PC-3 (cell line): ENCODE results near the gene PROCA1. TPM values are rescaled to one million over a fixed set of nuclear protein-coding genes. Genes with fewer than 3 reads are reported as not detected.

Experiments used
- ATAC-seq: fragments of 200-7000 bp; cut with Tn5 transposase; 2 replicates; pipeline ENCODE4 v1.9.1; 2020; ENCODE audit warnings: mild to moderate bottlenecking, moderate library complexity
- BruUV-seq: library from RNA; stranded (reverse); fragments of 400-500 nt; replicated peaks from 2 replicates; lab custom pipeline; 2021; lab: Mats Ljungman, UMichigan
- CTCF ChIA-PET: fragments of 300-600 bp; sonication (Branson Sonifier 250); formaldehyde crosslinking; loops from one replicate; lab custom pipeline; 2022; ENCODE audit warnings: antibody characterized with exemption; lab: Charles Lee
- POLR2A ChIA-PET: fragments of 300-600 bp; sonication (Branson Sonifier 250); formaldehyde crosslinking; loops from one replicate; lab custom pipeline; 2022; ENCODE audit warnings: antibody characterized with exemption; ENCODE audit not compliant: unreplicated experiment; lab: Charles Lee
- DNase-seq: peaks from one replicate; pipeline ENCODE4 v3.0.0-alpha.2; 2015
- H2AFZ ChIP-seq: fragments of 300-600 bp; sonication (generic); 2 replicates; pipeline ENCODE4 v1.6.0; 2016; ENCODE audit warnings: antibody characterized with exemption, low read length
- H3F3A ChIP-seq: fragments of 300-600 bp; sonication (generic); one replicate; pipeline ENCODE4 v1.6.0; 2017; ENCODE audit warnings: antibody characterized with exemption, low read length, control low read depth, mild to moderate bottlenecking; ENCODE audit not compliant: unreplicated experiment
- H3K27ac ChIP-seq: fragments of 300-600 bp; sonication (generic); 2 replicates; pipeline ENCODE4 v1.5.1; 2016; ENCODE audit warnings: mild to moderate bottlenecking, low read length
- H3K27me3 ChIP-seq: fragments of 300-600 bp; sonication (generic); 2 replicates; pipeline ENCODE4 v1.6.1; 2016; ENCODE audit warnings: low read length, mixed read lengths
- H3K36me3 ChIP-seq: fragments of 300-600 bp; sonication (generic); 2 replicates; pipeline ENCODE4 v1.6.1; 2016; ENCODE audit warnings: low read depth, mixed run types, low read length, mixed read lengths
- H3K4me1 ChIP-seq: fragments of 300-600 bp; sonication (generic); 2 replicates; pipeline ENCODE4 v1.5.1; 2016; ENCODE audit warnings: low read length; ENCODE audit not compliant: insufficient read depth
- H3K4me2 ChIP-seq: fragments of 300-600 bp; sonication (generic); 2 replicates; pipeline ENCODE4 v1.6.0; 2016; ENCODE audit warnings: low read length
- H3K4me3 ChIP-seq: fragments of 300-600 bp; sonication (generic); 2 replicates; pipeline ENCODE4 v1.5.1; 2016; ENCODE audit warnings: mild to moderate bottlenecking, low read length, mixed read lengths
- H3K79me2 ChIP-seq: fragments of 300-600 bp; sonication (generic); 2 replicates; pipeline ENCODE4 v1.6.1; 2017; ENCODE audit warnings: low read length, mixed read lengths
- H3K9ac ChIP-seq: fragments of 300-600 bp; sonication (generic); 2 replicates; pipeline ENCODE4 v1.6.0; 2016; ENCODE audit warnings: mild to moderate bottlenecking, low read length
- H3K9me2 ChIP-seq: fragments of 300-600 bp; sonication (generic); replicated peaks from 2 replicates; pipeline ENCODE4 v1.6.1; 2016; ENCODE audit warnings: mixed run types, low read length, mixed read lengths
- H3K9me3 ChIP-seq: fragments of 300-600 bp; sonication (generic); 2 replicates; pipeline ENCODE4 v1.6.1; 2016; ENCODE audit warnings: low read length, mixed read lengths
- H4K20me1 ChIP-seq: fragments of 300-600 bp; sonication (generic); 2 replicates; pipeline ENCODE4 v1.6.1; 2016; ENCODE audit warnings: low read length, mixed read lengths
- EZH2 ChIP-seq: fragments of 300-600 bp; sonication (generic); IDR thresholded peaks from one replicate; pipeline ENCODE4 v1.6.1; 2017; ENCODE audit warnings: antibody characterized with exemption, mild to moderate bottlenecking, low read length; ENCODE audit not compliant: unreplicated experiment
- EZH2phosphoT487 ChIP-seq: fragments of 300-600 bp; sonication (generic); IDR thresholded peaks from 2 replicates; pipeline ENCODE4 v1.6.1; 2018; ENCODE audit warnings: mild to moderate bottlenecking, antibody characterized with exemption, low read length, borderline replicate concordance
- intact Hi-C: fragments of 100-400 bp; cut with micrococcal nuclease; formaldehyde crosslinking; loops from 2 replicates; pipeline ENCODE4 v1.9.0; 2023
- total RNA-seq: library from RNA; depleted of rRNA; stranded (reverse); fragments of >200 nt; gene quantifications from 2 replicates; pipeline ENCODE4 v1.2.3, GENCODE V29; 2014
- TF ChIP-seq, protein P1 (sequence below): fragments of 300-600 bp; sonication (generic); conservative IDR thresholded peaks from 2 replicates; pipeline ENCODE4 v1.5.1; 2017; ENCODE audit warnings: antibody characterized with exemption, low read depth, mild to moderate bottlenecking, low read length

PROCA1 gene
- total RNA-seq, 1 experiment from 2014 or later = 1.9 TPM

DNA sequence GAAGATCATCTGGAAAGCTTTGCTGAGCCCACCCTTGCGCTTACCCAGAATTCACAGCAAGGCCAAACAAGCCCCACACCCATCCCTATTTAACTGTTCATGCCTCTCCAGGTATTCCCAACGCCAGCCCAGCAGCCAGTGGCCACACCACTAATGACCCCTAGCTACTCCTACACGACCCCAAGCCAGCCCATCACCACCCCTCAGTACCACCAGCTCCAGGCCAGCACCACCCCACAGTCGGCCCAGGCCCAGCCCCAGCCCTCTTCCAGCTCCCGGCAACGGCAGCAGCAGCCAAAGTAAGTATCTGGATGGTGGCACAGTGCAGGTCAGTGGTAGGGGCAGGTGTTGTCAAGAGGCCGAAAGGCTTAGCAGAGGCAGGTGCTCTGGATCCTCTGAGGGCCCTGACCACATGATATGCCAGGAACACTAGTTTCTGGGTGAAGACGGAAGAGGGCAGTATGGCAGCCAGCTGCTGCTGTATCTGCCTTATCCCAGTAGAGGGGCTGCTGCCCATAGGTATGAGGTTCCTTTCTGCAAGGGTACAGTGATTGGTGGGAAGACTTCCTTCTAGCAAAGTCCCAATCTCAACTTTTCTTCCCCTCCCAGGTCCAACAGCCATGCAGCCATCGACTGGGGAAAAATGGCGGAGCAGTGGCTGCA, 10.7 kb downstream of the PROCA1 start:
- H3K4me1 ChIP-seq = no peaks in the 10 kb centered on the region
- H3K36me3 ChIP-seq = peaks cover 29% of the 10 kb centered on the region
- no peaks in the 10 kb centered on the region for H3K79me2 ChIP-seq
- no peak for ATAC-seq
- TF ChIP-seq, protein P1, sequence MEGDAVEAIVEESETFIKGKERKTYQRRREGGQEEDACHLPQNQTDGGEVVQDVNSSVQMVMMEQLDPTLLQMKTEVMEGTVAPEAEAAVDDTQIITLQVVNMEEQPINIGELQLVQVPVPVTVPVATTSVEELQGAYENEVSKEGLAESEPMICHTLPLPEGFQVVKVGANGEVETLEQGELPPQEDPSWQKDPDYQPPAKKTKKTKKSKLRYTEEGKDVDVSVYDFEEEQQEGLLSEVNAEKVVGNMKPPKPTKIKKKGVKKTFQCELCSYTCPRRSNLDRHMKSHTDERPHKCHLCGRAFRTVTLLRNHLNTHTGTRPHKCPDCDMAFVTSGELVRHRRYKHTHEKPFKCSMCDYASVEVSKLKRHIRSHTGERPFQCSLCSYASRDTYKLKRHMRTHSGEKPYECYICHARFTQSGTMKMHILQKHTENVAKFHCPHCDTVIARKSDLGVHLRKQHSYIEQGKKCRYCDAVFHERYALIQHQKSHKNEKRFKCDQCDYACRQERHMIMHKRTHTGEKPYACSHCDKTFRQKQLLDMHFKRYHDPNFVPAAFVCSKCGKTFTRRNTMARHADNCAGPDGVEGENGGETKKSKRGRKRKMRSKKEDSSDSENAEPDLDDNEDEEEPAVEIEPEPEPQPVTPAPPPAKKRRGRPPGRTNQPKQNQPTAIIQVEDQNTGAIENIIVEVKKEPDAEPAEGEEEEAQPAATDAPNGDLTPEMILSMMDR = no peak
- no peak for TF ChIP-seq EZH2phosphoT487
- H3K9me2 ChIP-seq = no peaks in the 10 kb centered on the region
- H3F3A ChIP-seq = no peaks in the 10 kb centered on the region
- H3K9ac ChIP-seq = no peak overlapping the region
- no TSS peak for BruUV-seq
- no peaks in the 10 kb centered on the region for H3K27me3 ChIP-seq
- no peaks in the 10 kb centered on the region for H3K9me3 ChIP-seq
- ChIA-PET CTCF (no interaction called here), POLR2A (no interaction called here)
- H3K4me2 ChIP-seq = no peak overlapping the region
- intact Hi-C loops = no loop called here
- no peak for DNase-seq
- H3K4me3 ChIP-seq = no peak overlapping the region
- H2AFZ ChIP-seq = no peak overlapping the region
- no peak overlapping the region for H3K27ac ChIP-seq
- H4K20me1 ChIP-seq = no peaks in the 10 kb centered on the region

DNA sequence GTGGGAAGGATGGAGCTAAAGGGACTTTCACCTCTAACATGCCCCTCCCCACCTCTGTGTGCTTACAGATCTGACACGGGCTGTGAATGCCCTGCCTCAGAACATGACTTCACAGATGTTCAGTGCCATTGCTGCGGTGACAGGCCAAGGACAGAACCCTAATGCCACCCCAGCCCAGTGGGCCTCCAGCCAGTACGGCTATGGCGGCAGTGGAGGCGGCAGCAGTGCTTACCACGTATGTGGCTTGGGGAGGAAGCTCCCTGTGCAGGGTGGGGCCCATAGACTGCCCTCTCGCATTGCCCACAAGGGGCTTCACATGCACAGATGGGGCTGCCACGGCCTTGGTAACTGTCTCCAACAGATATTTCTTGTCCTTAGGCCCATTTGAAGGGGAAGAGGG, 11.4 kb downstream of the PROCA1 start:
- Histone ChIP-seq H3K36me3 (peaks cover 31% of the 10 kb centered on the region), H2AFZ (no peak overlapping the region), H3K9ac (no peak overlapping the region)

More for the DNA sequence above, 11.4 kb downstream of the PROCA1 start:
- ChIA-PET POLR2A (no interaction called here), CTCF (no interaction called here)
- Histone ChIP-seq H3K9me2 (no peaks in the 10 kb centered on the region), H3K27me3 (no peaks in the 10 kb centered on the region), H3K4me2 (no peak overlapping the region), H3K9me3 (no peaks in the 10 kb centered on the region), H3K27ac (no peak overlapping the region), H3K79me2 (no peaks in the 10 kb centered on the region), H3K4me1 (no peaks in the 10 kb centered on the region), H3K4me3 (no peak overlapping the region), H3F3A (no peaks in the 10 kb centered on the region), H4K20me1 (no peaks in the 10 kb centered on the region)
- ATAC-seq (no peak), DNase-seq (no peak)
- TF ChIP-seq, protein P1 = no peak
- TF ChIP-seq EZH2 (no peak), EZH2phosphoT487 (no peak)
- intact Hi-C loops = no loop called here
- no TSS peak for BruUV-seq
